ENCODE results near the gene GPSM1.

DNA sequence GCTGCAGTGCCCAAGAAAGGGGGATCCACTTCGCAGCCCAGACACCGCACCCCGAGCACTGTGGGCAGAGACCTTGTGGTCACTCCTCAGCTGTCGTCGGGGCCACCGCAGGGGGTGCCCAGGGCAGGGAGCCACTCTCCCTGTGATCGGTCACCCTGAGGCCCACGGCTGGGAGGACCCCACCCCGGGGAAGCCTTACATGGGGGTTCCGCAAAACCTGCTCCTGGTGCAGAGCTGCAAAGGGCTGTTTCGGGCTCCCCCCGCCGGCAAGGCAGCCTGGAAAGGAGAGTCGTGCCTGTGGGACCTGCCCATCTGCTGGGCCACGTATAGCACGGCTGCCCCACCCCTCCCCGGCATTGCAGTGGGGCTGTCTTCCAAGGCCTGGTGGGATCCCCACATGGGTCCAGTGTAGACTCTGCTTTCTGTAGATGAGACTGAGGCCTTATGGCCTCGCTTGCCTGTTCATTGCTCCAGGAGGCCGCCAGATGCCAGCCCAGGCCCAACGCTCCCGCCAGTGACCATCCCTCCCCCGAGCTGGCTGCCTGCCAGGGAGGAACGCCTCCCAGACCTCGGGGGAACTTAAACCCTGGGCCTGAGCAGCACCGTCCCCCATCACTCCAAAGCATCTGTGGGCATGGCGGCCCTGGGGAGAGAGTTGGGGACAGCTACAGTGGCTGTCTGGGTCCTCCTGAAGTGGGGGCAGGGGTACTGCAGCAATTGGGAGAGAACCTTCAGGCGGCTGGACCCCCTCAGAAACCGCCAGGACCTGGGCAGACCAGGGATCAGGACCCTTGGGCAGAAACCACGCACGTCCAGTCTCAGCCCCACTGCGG is 37.8 kb downstream of the GPSM1 start:
- TF ChIP-seq CTCF (IDR thresholded peaks at IDR 0.05) (no peak), POLR2A (IDR thresholded peaks at IDR 0.05) (no peak)
